ENCODE measurements around the gene SYNJ2. TPM values are rescaled to one million over a fixed set of nuclear protein-coding genes. Genes with fewer than 3 reads are reported as not detected.
A peak's percentile ranks its signal among the peaks of the same experiment; 100 is the strongest.

Gene SYNJ2
- total RNA-seq, 1 experiment from 2014 or later = 24.5 TPM

GRCh38 chr6:158041788-158042187 lies 60.1 kb downstream of the SYNJ2 start:
- peak overlapping the region in 1 of 3 experiments; percentile 44; a peak in 1 of 7 replicates for H3K27ac Mint-ChIP-seq
- H3K4me3 Mint-ChIP-seq = no peak overlapping the region
- no peak for TF ChIP-seq CTCF (conservative IDR thresholded peaks at IDR 0.05)

More at GRCh38 chr6:158041788-158042187, 60.1 kb downstream of the SYNJ2 start:
- WGBS (ENCODE audit: extremely low coverage, insufficient read length, low lambda C conversion rate) = no CpG with 5 or more reads among the region's 12 CpGs
- Histone ChIP-seq H3T11ph (ENCODE audit: low read length) (no peak overlapping the region), H2BK5ac (ENCODE audit: insufficient read length, low read length) (no peak overlapping the region), H3K56ac (ENCODE audit: insufficient read length, low read depth, low read length) (no peak overlapping the region), H3K27ac (ENCODE audit: insufficient read length, low read depth, low read length) (no peak overlapping the region), H2AFZ (ENCODE audit: low read length) (no peak overlapping the region), H3K79me1 (ENCODE audit: insufficient read depth, low read depth, low read length, poor library complexity, severe bottlenecking) (no peaks in the 10 kb centered on the region), H3K9ac (ENCODE audit: extremely low read depth, insufficient read length, low read length) (no peak overlapping the region), H2BK15ac (ENCODE audit: low read depth, low read length) (no peak overlapping the region), H3K18ac (ENCODE audit: insufficient read length, low read depth, low read length) (no peak overlapping the region), H2BK120ac (ENCODE audit: low read depth, low read length, poor library complexity, severe bottlenecking) (no peak overlapping the region), H3K23ac (ENCODE audit: insufficient read length, low read depth, low read length) (no peak overlapping the region), H4K5ac (ENCODE audit: insufficient read length, low read depth, low read length) (no peak overlapping the region), H3K23me2 (ENCODE audit: insufficient read length, low read depth, low read length, poor library complexity, severe bottlenecking) (no peaks in the 10 kb centered on the region), H4K8ac (replicated peaks; ENCODE audit: insufficient read length, low read depth, low read length) (no peak overlapping the region), H4K91ac (ENCODE audit: insufficient read length, low read depth, low read length) (no peak overlapping the region), H3K4me2 (ENCODE audit: insufficient read depth, insufficient read length, low read length) (no peak overlapping the region), H2AK5ac (ENCODE audit: insufficient read length, low read length) (no peak overlapping the region), H2BK12ac (ENCODE audit: insufficient read length, low read depth, low read length) (no peak overlapping the region), H3K27me3 (ENCODE audit: insufficient read depth, low read length) (no peaks in the 10 kb centered on the region), H3K4ac (ENCODE audit: low read depth, low read length) (no peak overlapping the region), H3K4me1 (ENCODE audit: insufficient read depth, low read length) (no peaks in the 10 kb centered on the region; the same call in 1 of the 2 replicates), H3K14ac (ENCODE audit: insufficient read depth, low read length) (no peak overlapping the region), H2BK20ac (ENCODE audit: low read depth, low read length, poor library complexity, severe bottlenecking) (no peak overlapping the region), H3K79me2 (ENCODE audit: insufficient read depth, low read length) (no peaks in the 10 kb centered on the region), H3K9me3 (ENCODE audit: control insufficient read depth, low read depth, low read length) (no peaks in the 10 kb centered on the region), H4K20me1 (ENCODE audit: control insufficient read depth, insufficient read depth, insufficient read length) (no peaks in the 10 kb centered on the region)
- peaks cover 16 to 20% of the 10 kb centered on the region in 2 experiments for H3K4me1 Mint-ChIP-seq
- DNase-seq = no peak
- H3K9me3 Mint-ChIP-seq = no peaks in the 10 kb centered on the region
- H3K27me3 Mint-ChIP-seq (ENCODE audit: low read depth) = no peaks in the 10 kb centered on the region
- peaks cover 0 to 31% (median 4%) of the 10 kb centered on the region in 3 experiments; a peak in 5 of 7 replicates for H3K36me3 Mint-ChIP-seq (ENCODE audit: insufficient read depth in 1 of 3, low read depth in 3 of 3)
